GM12874 (cell line): ENCODE data around the gene ALG1.

Source experiments
- TF ChIP-seq, protein P1 (sequence below): IDR thresholded peaks from 2 replicates; pipeline ENCODE4 v1.5.1; 2011; ENCODE audit warnings: low read depth, mild to moderate bottlenecking, control low read depth, low read length, moderate library complexity; ENCODE audit not compliant: insufficient read depth

The ALG1 gene, protein sequence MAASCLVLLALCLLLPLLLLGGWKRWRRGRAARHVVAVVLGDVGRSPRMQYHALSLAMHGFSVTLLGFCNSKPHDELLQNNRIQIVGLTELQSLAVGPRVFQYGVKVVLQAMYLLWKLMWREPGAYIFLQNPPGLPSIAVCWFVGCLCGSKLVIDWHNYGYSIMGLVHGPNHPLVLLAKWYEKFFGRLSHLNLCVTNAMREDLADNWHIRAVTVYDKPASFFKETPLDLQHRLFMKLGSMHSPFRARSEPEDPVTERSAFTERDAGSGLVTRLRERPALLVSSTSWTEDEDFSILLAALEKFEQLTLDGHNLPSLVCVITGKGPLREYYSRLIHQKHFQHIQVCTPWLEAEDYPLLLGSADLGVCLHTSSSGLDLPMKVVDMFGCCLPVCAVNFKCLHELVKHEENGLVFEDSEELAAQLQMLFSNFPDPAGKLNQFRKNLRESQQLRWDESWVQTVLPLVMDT

GRCh38 chr16:5071681-5072333, at the start of gene ALG1:
Gene ALG1, plus strand, starts transcription at chr16:5071843. Its CDS starts 7 bp downstream, at chr16:5071850.
- TF ChIP-seq, protein P1, sequence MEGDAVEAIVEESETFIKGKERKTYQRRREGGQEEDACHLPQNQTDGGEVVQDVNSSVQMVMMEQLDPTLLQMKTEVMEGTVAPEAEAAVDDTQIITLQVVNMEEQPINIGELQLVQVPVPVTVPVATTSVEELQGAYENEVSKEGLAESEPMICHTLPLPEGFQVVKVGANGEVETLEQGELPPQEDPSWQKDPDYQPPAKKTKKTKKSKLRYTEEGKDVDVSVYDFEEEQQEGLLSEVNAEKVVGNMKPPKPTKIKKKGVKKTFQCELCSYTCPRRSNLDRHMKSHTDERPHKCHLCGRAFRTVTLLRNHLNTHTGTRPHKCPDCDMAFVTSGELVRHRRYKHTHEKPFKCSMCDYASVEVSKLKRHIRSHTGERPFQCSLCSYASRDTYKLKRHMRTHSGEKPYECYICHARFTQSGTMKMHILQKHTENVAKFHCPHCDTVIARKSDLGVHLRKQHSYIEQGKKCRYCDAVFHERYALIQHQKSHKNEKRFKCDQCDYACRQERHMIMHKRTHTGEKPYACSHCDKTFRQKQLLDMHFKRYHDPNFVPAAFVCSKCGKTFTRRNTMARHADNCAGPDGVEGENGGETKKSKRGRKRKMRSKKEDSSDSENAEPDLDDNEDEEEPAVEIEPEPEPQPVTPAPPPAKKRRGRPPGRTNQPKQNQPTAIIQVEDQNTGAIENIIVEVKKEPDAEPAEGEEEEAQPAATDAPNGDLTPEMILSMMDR = no peak

GRCh38 chr16:5022521-5022920, 49.1 kb upstream of the ALG1 start:
- TF ChIP-seq, protein P1 = no peak

GRCh38 chr16:5024632-5025031, 47.0 kb upstream of the ALG1 start:
- TF ChIP-seq, protein P1 = no peak

DNA sequence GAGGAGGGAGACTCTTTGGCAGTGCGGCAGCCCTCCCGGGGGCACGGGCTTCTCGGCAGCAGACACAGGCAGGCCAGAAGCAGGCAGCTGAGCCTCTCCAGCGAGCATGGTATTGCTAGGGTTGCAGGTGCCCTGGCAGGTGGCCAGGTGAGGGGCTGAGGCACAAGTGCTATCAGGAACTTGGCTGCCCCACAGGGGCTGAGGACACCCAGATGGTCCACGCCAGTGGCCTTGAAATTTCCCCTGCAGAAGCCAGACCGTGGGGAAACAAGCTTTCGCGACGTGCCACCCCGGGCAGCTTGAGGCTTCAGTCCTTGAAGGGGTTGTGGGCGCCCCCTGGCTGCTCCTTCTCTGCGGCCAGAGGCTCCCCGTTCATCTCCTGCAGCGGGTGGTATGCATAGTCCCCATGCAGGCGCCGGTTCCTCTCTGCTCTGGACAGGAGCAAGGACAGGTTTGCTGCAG, 46.4 kb upstream of the ALG1 start:
- TF ChIP-seq, protein P1 = no peak

GRCh38 chr16:5026664-5027063, 45.0 kb upstream of the ALG1 start:
- TF ChIP-seq, protein P1 = no peak

DNA sequence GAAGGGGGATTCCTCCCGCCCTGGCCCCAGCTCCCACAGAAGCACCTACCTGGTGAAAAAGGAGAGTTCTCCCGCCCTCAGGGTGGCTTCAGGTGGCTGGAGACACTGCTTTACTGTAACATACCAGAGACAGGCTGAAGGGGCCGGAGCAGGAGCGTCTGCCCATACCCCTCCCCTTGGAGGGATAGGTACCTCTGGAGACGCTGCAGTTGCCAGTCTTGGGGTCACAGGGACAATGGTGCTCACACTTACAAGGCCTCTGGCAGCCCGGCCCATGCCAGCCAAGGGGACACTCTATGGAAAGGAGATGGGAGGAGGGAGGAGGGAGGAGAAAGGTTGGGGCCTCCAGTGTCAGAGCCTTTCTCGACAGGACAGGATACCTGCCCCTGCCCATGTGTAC, 44.6 kb upstream of the ALG1 start:
- TF ChIP-seq, protein P1 = no peak

- TF ChIP-seq, protein P1 = no peak
These were observed 43.9 kb upstream of the ALG1 start for GRCh38 chr16:5027575-5028235.
